KBM-7 (cell line): ENCODE measurements around the gene GM2A.

ENCODE experiments used
- DNase-seq: peaks from one replicate; pipeline ENCODE4 v3.0.0-alpha.2; 2015
- in situ Hi-C: fragments of 300-500 bp; cut with MboI; formaldehyde crosslinking; loops from 2 replicates; pipeline ENCODE4 v1.14.3; 2020; ENCODE audit warnings: low sequenced_read_pairs, low pct_unique_long_range_greater_than_20kb, mixed read lengths

Gene GM2A

DNA sequence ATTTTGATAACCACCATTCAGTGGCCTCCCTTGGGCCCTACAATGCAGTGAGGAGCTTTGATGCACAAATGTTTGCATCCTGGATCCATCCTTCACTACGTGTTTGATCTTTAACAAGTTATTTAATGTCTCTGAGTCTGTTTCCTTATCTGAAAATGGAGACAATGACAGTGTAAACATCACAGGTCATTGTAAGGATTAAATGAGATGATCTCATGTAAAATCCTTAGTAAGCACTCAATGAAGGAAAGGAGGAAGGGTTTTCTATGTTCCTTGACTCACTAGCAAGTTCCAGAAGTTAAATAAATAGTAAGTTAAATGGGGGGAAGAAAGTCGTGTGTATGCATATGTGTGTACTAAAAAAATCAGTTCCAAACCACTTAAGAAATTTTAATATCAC is 60.4 kb downstream of the GM2A start:
- DNase-seq, result no peak
- in situ Hi-C loops, result no loop called here

DNA sequence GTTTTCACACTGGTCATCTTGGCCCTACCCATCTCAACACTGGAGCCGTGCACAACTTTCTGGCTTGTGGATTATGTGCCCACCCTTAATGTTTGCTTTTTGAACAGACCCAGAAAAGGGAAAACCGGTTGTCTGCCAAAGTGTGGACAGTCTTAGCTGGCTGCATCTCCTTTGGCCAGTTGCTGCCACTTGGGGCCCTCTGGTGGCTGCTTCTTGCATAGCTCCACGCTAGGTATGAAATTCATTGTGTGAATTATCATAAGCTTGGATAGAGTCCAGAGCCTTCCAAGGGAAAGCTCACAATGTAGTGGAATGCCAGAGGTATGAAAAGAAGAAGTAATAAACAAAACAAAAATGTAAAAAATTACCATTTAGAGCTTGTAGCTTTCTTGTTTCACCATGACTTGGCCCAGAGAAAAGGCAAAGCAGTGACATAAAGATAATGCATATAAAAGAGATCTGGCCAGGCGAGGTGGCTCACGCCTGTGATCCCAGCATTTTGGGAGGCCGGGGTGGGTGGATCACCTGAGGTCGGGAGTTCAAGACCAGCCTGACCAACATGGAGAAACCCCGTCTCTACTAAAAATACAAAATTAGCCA is 63.1 kb downstream of the GM2A start:
- in situ Hi-C loops, result no loop called here
- DNase-seq, result peak; percentile 62

DNA sequence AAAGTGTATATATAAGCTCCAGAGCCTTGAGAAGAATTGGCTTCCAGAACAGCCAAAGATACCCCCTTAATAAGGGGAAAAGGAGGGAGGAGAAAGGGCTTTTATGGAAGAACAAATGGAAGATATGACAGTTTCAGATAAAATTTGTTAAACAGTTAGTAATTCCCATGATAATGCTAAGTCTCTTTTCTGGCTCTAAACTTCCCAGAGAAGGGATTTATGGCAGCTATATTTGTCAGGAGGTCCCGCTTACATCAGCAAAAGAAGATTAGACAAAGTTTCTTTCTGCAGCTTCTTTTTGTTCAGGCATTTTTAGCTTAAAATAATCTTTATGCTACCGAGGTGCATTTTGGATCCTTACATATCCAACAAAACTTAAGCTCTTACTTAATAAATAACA is 64.9 kb downstream of the GM2A start:
- in situ Hi-C loops, result no loop called here

DNA sequence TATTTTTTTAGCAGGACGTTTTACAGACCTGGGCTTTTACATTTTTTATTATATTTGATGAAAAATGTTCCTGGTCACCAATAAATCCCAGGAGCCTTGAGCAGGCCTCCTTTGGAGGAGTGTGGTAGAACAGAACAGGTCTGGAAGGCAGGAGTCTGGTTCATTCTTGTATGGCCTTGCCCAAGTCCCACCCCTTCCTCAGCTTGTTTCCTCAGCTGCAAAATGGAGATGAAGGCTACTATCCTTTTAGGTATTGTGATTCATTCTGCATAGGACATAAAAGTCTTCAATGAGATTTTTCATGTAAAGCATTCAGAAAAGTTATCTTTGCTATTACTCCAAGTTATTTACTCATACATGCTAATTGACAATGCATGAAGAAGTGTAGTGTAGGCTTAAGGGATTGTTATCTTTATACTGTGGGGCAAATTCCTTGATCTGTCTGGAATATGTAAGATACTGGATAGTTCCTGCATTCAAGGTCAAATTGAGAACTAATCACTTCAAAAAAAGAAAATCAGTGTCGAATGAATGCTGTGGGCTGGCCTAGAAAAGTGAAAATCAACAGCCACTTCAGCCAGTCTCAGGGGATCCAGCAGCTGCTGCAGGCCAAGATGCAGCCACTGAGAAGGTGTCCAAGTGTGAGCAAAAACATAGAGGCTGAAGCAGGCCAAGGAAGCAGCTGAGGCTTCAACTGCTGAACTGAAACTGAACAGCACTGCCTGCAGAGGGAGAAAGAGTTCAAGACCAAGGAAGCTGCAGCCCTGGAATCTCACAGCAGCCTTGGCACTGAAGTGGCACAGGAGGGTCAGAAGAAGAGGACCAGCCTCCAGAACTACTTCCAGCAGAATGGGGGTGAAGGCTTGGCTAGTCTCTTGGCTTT is 66.1 kb downstream of the GM2A start:
- in situ Hi-C loops, result no loop called here

More for the DNA sequence above, 64.9 kb downstream of the GM2A start:
- peak; percentile 6 for DNase-seq

More for the DNA sequence above, 66.1 kb downstream of the GM2A start:
- peak; percentile 20 for DNase-seq
